Smooth muscle cell (in vitro differentiated cells): Measurements from ENCODE around the gene BCL10. TPM values are rescaled to one million over a fixed set of nuclear protein-coding genes. Genes with fewer than 3 reads are reported as not detected.

Source experiments
- DNase-seq: peaks from one replicate; lab custom pipeline; 2025; ENCODE audit not compliant: unreplicated experiment; lab: John Stamatoyannopoulos, UW
- H2AFZ ChIP-seq: fragments of 200-600 bp; sonication (generic); 2 replicates; pipeline ENCODE4 v1.6.0; 2016; ENCODE audit warnings: antibody characterized with exemption, low read depth, mild to moderate bottlenecking
- H3F3A ChIP-seq: fragments of 200-600 bp; sonication (generic); 2 replicates; pipeline ENCODE4 v1.6.0; 2017; ENCODE audit warnings: antibody characterized with exemption, low read depth
- H3K27ac ChIP-seq: fragments of 200-600 bp; sonication (generic); 2 replicates; pipeline ENCODE4 v1.5.1; 2016; ENCODE audit warnings: low read depth, mild to moderate bottlenecking
- H3K27me3 ChIP-seq: fragments of 200-600 bp; sonication (generic); 2 replicates; pipeline ENCODE4 v1.6.1; 2016; ENCODE audit warnings: low read depth, mild to moderate bottlenecking
- H3K36me3 ChIP-seq: fragments of 200-600 bp; sonication (generic); 2 replicates; pipeline ENCODE4 v1.5.1; 2016; ENCODE audit warnings: low read depth
- H3K4me1 ChIP-seq: fragments of 200-600 bp; sonication (generic); 2 replicates; pipeline ENCODE4 v1.5.1; 2016; ENCODE audit warnings: low read depth
- H3K4me2 ChIP-seq: fragments of 200-600 bp; sonication (generic); 2 replicates; pipeline ENCODE4 v1.6.0; 2016; ENCODE audit warnings: mild to moderate bottlenecking
- H3K4me3 ChIP-seq: fragments of 200-600 bp; sonication (generic); 2 replicates; pipeline ENCODE4 v1.5.1; 2016; ENCODE audit warnings: mild to moderate bottlenecking
- H3K79me2 ChIP-seq: fragments of 200-600 bp; sonication (generic); 2 replicates; pipeline ENCODE4 v1.6.0; 2016; ENCODE audit warnings: low read depth, mild to moderate bottlenecking
- H3K9ac ChIP-seq: fragments of 200-600 bp; sonication (generic); 2 replicates; pipeline ENCODE4 v1.6.0; 2016; ENCODE audit warnings: low read depth
- H3K9me3 ChIP-seq: fragments of 200-600 bp; sonication (generic); replicated peaks from 2 replicates; pipeline ENCODE4 v1.5.1; 2016; ENCODE audit warnings: low read depth
- H4K20me1 ChIP-seq: fragments of 200-600 bp; sonication (generic); 2 replicates; pipeline ENCODE4 v1.6.0; 2016; ENCODE audit warnings: low read depth
- CTCF ChIP-seq: fragments of 200-600 bp; sonication (generic); IDR thresholded peaks from 2 replicates; pipeline ENCODE4 v1.5.1; 2017; ENCODE audit warnings: borderline replicate concordance, mild to moderate bottlenecking, antibody characterized with exemption; ENCODE audit not compliant: insufficient read depth, poor library complexity, severe bottlenecking
- WGBS: methylation state at CpG from one replicate; pipeline ENCODE4 v1.1.7; 2016; ENCODE audit warnings: low lambda C conversion rate; 5-methylcytosine and 5-hydroxymethylcytosine counted together
- polyA plus RNA-seq: library from polyadenylated mRNA; unstranded; fragments of >200 nt; fragmentation: Nextera tagmentation; extraction: Ambion mirVana; gene quantifications from 2 replicates; pipeline ENCODE4 v1.2.1, GENCODE V29; 2016
- total RNA-seq: library from RNA; depleted of rRNA; stranded (reverse); fragments of >200 nt; gene quantifications from 2 replicates; pipeline ENCODE4 v1.2.3, GENCODE V29; 2014

Gene BCL10
- total and polyA plus RNA-seq, 2 experiments from 2014 or later = 21.4 to 34.3 TPM

GRCh38 chr1:85244271-85245061 lies 32.0 kb downstream of the BCL10 start:
- DNase-seq = no peak
- no peak overlapping the region for H2AFZ ChIP-seq
- no peak overlapping the region for H3K4me3 ChIP-seq
- peaks cover 41% of the 10 kb centered on the region for H3K4me1 ChIP-seq
- TF ChIP-seq CTCF = no peak
- H3K9me3 ChIP-seq = no peaks in the 10 kb centered on the region
- H4K20me1 ChIP-seq = no peaks in the 10 kb centered on the region
- H3K79me2 ChIP-seq = no peaks in the 10 kb centered on the region
- 0% methylated on average over 4 of the region's 4 CpGs for WGBS
- H3K9ac ChIP-seq = peak overlapping the region; percentile 42
- peak overlapping the region; percentile 90 for H3K27ac ChIP-seq
- H3K27me3 ChIP-seq = no peaks in the 10 kb centered on the region
- peaks cover 34% of the 10 kb centered on the region for H3F3A ChIP-seq
- peak overlapping the region; percentile 73 for H3K4me2 ChIP-seq
- no peaks in the 10 kb centered on the region for H3K36me3 ChIP-seq

- Histone ChIP-seq H3K4me3 (no peak overlapping the region), H3K36me3 (no peaks in the 10 kb centered on the region), H2AFZ (peak overlapping the region; percentile 7), H4K20me1 (no peaks in the 10 kb centered on the region), H3K9ac (peak overlapping the region; percentile 42), H3K79me2 (no peaks in the 10 kb centered on the region), H3K4me1 (peaks cover 41% of the 10 kb centered on the region), H3K27me3 (no peaks in the 10 kb centered on the region), H3K27ac (peak overlapping the region; percentile 90), H3F3A (peaks cover 34% of the 10 kb centered on the region), H3K4me2 (peak overlapping the region; percentile 73), H3K9me3 (no peaks in the 10 kb centered on the region)
- no peak for TF ChIP-seq CTCF
- DNase-seq = no peak
Observed at GRCh38 chr1:85243372-85243771, 33.1 kb downstream of the BCL10 start.

GRCh38 chr1:85240643-85241042 lies 35.8 kb downstream of the BCL10 start:
- no peak overlapping the region for H3K4me3 ChIP-seq
- no peaks in the 10 kb centered on the region for H4K20me1 ChIP-seq
- no peak for DNase-seq
- H3K4me1 ChIP-seq = peaks cover 39% of the 10 kb centered on the region
- no peak for TF ChIP-seq CTCF
- no peaks in the 10 kb centered on the region for H3K27me3 ChIP-seq
- H3K9me3 ChIP-seq = no peaks in the 10 kb centered on the region
- H3K4me2 ChIP-seq = peak overlapping the region; percentile 32
- H3K27ac ChIP-seq = peak overlapping the region; percentile 39
- no peaks in the 10 kb centered on the region for H3K36me3 ChIP-seq
- H3K9ac ChIP-seq = no peak overlapping the region
- H3K79me2 ChIP-seq = no peaks in the 10 kb centered on the region
- H3F3A ChIP-seq = peaks cover 28% of the 10 kb centered on the region
- WGBS = 19% methylated on average over 1 of the region's 1 CpG
- H2AFZ ChIP-seq = peak overlapping the region; percentile 49

- Histone ChIP-seq H2AFZ (peak overlapping the region; percentile 49), H3K79me2 (no peaks in the 10 kb centered on the region), H4K20me1 (no peaks in the 10 kb centered on the region), H3K4me2 (peak overlapping the region; percentile 32), H3K36me3 (no peaks in the 10 kb centered on the region), H3K9me3 (no peaks in the 10 kb centered on the region), H3F3A (peaks cover 24% of the 10 kb centered on the region), H3K27me3 (no peaks in the 10 kb centered on the region), H3K4me1 (peaks cover 34% of the 10 kb centered on the region), H3K9ac (no peak overlapping the region), H3K4me3 (no peak overlapping the region), H3K27ac (peak overlapping the region; percentile 39)
- 0% methylated on average over 1 of the region's 1 CpG for WGBS
- DNase-seq = no peak
- TF ChIP-seq CTCF = no peak
Observed at GRCh38 chr1:85240174-85240601, 36.2 kb downstream of the BCL10 start.
